K562 (cell line): ENCODE measurements around the gene PTPN14. TPM values are rescaled to one million over a fixed set of nuclear protein-coding genes. Genes with fewer than 3 reads are reported as not detected.

Experiments
- ATAC-seq: fragments of 200-7000 bp; cut with Tn5 transposase; 3 replicates; pipeline ENCODE4 v1.9.1; 2020; ENCODE audit warnings: moderate library complexity
- BruUV-seq: library from RNA; stranded (reverse); fragments of 400-500 nt; replicated peaks from 2 replicates; lab custom pipeline; 2021; lab: Mats Ljungman, UMichigan
- CTCF ChIA-PET: fragments of 300-600 bp; formaldehyde crosslinking; extraction: SDS; loops from one replicate; lab custom pipeline; 2021; ENCODE audit warnings: low intra/inter-chr PET ratio; lab: Yijun Ruan, JAX
- POLR2A ChIA-PET: fragments of 300-600, 350-650 bp; sonication (Branson Sonifier 250); formaldehyde crosslinking; extraction: SDS; loops from one replicate; lab custom pipeline; 2021; ENCODE audit warnings: antibody characterized with exemption, inconsistent platforms; lab: Yijun Ruan, JAX
- DNase-seq, 4 experiments: peaks; one replicate each; pipeline versions ENCODE4 v3.0.0 to v3.0.0-alpha.2; 2011 to 2018; ENCODE audit warnings: low spot score in 3 of 4, mixed read lengths in 3 of 4; ENCODE audit errors: extremely low read depth in 1 of 4
- FAIRE-seq: peaks from 2 replicates; lab custom pipeline; 2011; peaks lifted over from hg19 to GRCh38; lab: Jason Lieb, UNC
- H2AFZ ChIP-seq: 2 replicates; pipeline ENCODE4 v1.6.0; 2011; ENCODE audit warnings: low read depth, low read length, control low read depth, inconsistent platforms
- H3K27ac ChIP-seq: fragments of 200-600 bp; 3 replicates; pipeline ENCODE4 v1.8.0; 2011; ENCODE audit warnings: low read depth, mild to moderate bottlenecking, control low read depth, inconsistent platforms, low read length, moderate library complexity, mixed read lengths; ENCODE audit errors: extremely low read depth
- H3K27me3 ChIP-seq, 2 experiments: fragments of 300-600 bp in 1 of 2; 2 replicates in 1 of 2; 3 replicates in 1 of 2; pipeline versions ENCODE4 v1.6.0 to v1.8.0; 2011; ENCODE audit warnings: inconsistent platforms in 2 of 2, low read length in 2 of 2, mild to moderate bottlenecking in 1 of 2, mixed read lengths in 1 of 2, moderate library complexity in 1 of 2; ENCODE audit not compliant: control insufficient read depth in 2 of 2, insufficient read depth in 2 of 2
- H3K36me3 ChIP-seq: fragments of 300-600 bp; 3 replicates; pipeline ENCODE4 v1.8.0; 2011; ENCODE audit warnings: mild to moderate bottlenecking, low read length, inconsistent platforms; ENCODE audit not compliant: control insufficient read depth, insufficient read depth
- H3K4me1 ChIP-seq, 2 experiments: fragments of 200-600 bp in 1 of 2; replicated peaks in 1 of 2; 2 replicates in 1 of 2; 3 replicates in 1 of 2; pipeline versions ENCODE4 v1.5.1 to v1.8.0; 2011; ENCODE audit warnings: inconsistent platforms in 2 of 2, low read length in 2 of 2, mild to moderate bottlenecking in 1 of 2, mixed read lengths in 1 of 2, moderate library complexity in 1 of 2; ENCODE audit not compliant: control insufficient read depth in 2 of 2, insufficient read depth in 2 of 2
- H3K4me2 ChIP-seq: 2 replicates; pipeline ENCODE4 v1.6.1; 2011; ENCODE audit warnings: low read length, control low read depth, inconsistent platforms, mixed read lengths; ENCODE audit not compliant: insufficient read depth
- H3K4me3 ChIP-seq: fragments of 200-600 bp; sonication (generic), shearing (Covaris generic); 2 replicates; pipeline ENCODE4 v1.5.1; 2016; ENCODE audit warnings: control low read depth, inconsistent platforms
- H3K79me2 ChIP-seq: fragments of 200-600 bp; 3 replicates; pipeline ENCODE4 v1.8.0; 2011; ENCODE audit warnings: low read length, inconsistent platforms; ENCODE audit not compliant: control insufficient read depth, insufficient read depth
- H3K9ac ChIP-seq, 2 experiments: 2 replicates each; pipeline versions ENCODE4 v1.6.0 to v1.6.1; 2011; ENCODE audit warnings: low read depth in 2 of 2, low read length in 2 of 2, control low read depth in 1 of 2, inconsistent platforms in 1 of 2, mild to moderate bottlenecking in 1 of 2, mixed read lengths in 1 of 2; ENCODE audit not compliant: insufficient read depth in 1 of 2
- H3K9me1 ChIP-seq: one replicate; pipeline ENCODE4 v1.6.0; 2011; ENCODE audit warnings: inconsistent platforms, mild to moderate bottlenecking, low read length, moderate library complexity; ENCODE audit not compliant: control insufficient read depth, insufficient read depth
- H3K9me3 ChIP-seq: replicated peaks from 2 replicates; pipeline ENCODE4 v1.5.1; 2011; ENCODE audit warnings: low read depth, low read length, inconsistent platforms; ENCODE audit not compliant: control insufficient read depth, insufficient read depth
- H4K20me1 ChIP-seq: replicated peaks from 2 replicates; pipeline ENCODE4 v1.6.1; 2011; ENCODE audit warnings: low read length, inconsistent platforms, mixed read lengths; ENCODE audit not compliant: control insufficient read depth, insufficient read depth
- C11orf30 ChIP-seq: fragments of 450-650 bp; IDR thresholded peaks from 2 replicates; pipeline ENCODE4 v1.6.1; 2016; ENCODE audit warnings: low read depth, mild to moderate bottlenecking
- DMBX1 ChIP-seq: fragments of 250-450 bp; sonication (Bioruptor Pico); IDR thresholded peaks from 2 replicates; pipeline ENCODE4 v1.8.0; 2022; ENCODE audit warnings: inconsistent platforms, mild to moderate bottlenecking, moderate library complexity, borderline replicate concordance
- HSF4 ChIP-seq: fragments of 250-450 bp; sonication (Bioruptor Pico); IDR thresholded peaks from 2 replicates; pipeline ENCODE4 v2.1.2; 2022; ENCODE audit warnings: mild to moderate bottlenecking, moderate library complexity, borderline replicate concordance
- KAT2B ChIP-seq: IDR thresholded peaks from one replicate; pipeline ENCODE4 v1.6.1; 2012; ENCODE audit warnings: low read depth, mild to moderate bottlenecking, control low read depth, inconsistent platforms, low read length, moderate library complexity
- LEF1 ChIP-seq: fragments of 450-650 bp; IDR thresholded peaks from 2 replicates; pipeline ENCODE4 v1.6.1; 2016; ENCODE audit warnings: mild to moderate bottlenecking
- MAFF ChIP-seq: IDR thresholded peaks from 2 replicates; pipeline ENCODE4 v1.6.1; 2012; ENCODE audit warnings: low read length, improper control_type of control experiment
- PHF20 ChIP-seq: fragments of 450-650 bp; IDR thresholded peaks from 2 replicates; pipeline ENCODE4 v1.6.1; 2018; ENCODE audit not compliant: partially characterized antibody
- RAD51 ChIP-seq: fragments of 450-650 bp; IDR thresholded peaks from 2 replicates; pipeline ENCODE4 v1.7.1; 2016; ENCODE audit warnings: low read depth, mild to moderate bottlenecking, borderline replicate concordance
- SMARCC2 ChIP-seq: fragments of 450-650 bp; IDR thresholded peaks from 2 replicates; pipeline ENCODE4 v1.6.1; 2017; ENCODE audit warnings: antibody characterized with exemption, moderate library complexity, mild to moderate bottlenecking, low read depth
- SP1 ChIP-seq: sonication (generic); formaldehyde crosslinking; IDR thresholded peaks from 2 replicates; pipeline ENCODE4 v1.8.1; 2022; ENCODE audit warnings: mild to moderate bottlenecking, missing genetic modification reagents
- SP2 ChIP-seq: IDR thresholded peaks from 2 replicates; pipeline ENCODE4 v1.6.1; 2011; ENCODE audit warnings: mild to moderate bottlenecking, low read depth, low read length, moderate library complexity; ENCODE audit not compliant: poor library complexity, severe bottlenecking; ENCODE audit errors: extremely low read depth
- ZNF316 ChIP-seq: fragments of 450-650 bp; IDR thresholded peaks from 2 replicates; pipeline ENCODE4 v1.6.1; 2016
- WGBS: fragments of 100-300 bp; shearing (Covaris generic); methylation state at CpG from one replicate; pipeline ENCODE4 v1.1.6; 2016; ENCODE audit warnings: low coverage, mixed read lengths; ENCODE audit not compliant: insufficient coverage; ENCODE audit errors: missing lambda C conversion rate; 5-methylcytosine and 5-hydroxymethylcytosine counted together
- in situ Hi-C: fragments of 300-500 bp; cut with MboI; formaldehyde crosslinking; loops from 4 replicates; pipeline ENCODE4 v1.15.0; 2018; ENCODE audit warnings: inconsistent platforms, mixed read lengths
- intact Hi-C: fragments of 100-400 bp; cut with micrococcal nuclease; formaldehyde crosslinking; loops from 2 replicates; pipeline ENCODE4 v1.14.2; 2022
- polyA plus RNA-seq, 8 experiments: library from polyadenylated mRNA; depleted of rRNA in 4 of 8; stranded (reverse) in 5 of 8; unstranded in 3 of 8; fragments of >200 nt; fragmentation: Nextera tagmentation in 2 of 8; fragmentation: Illumina TruSeq in 1 of 8; extraction: Ambion mirVana in 2 of 8; extraction: Trizol in 1 of 8; gene quantifications; 2 replicates each; pipeline versions ENCODE4 v1.2.1 to v1.2.3, GENCODE V29; 2011 to 2014; ENCODE audit warnings: inconsistent platforms in 1 of 8, missing spikeins in 1 of 8
- total RNA-seq, 7 experiments: library from RNA; depleted of rRNA in 6 of 7; stranded (reverse); fragments of >200 nt in 6 of 7; fragmentation: Illumina TruSeq in 2 of 7; extraction: Trizol in 2 of 7; gene quantifications; 2 replicates each; pipeline versions ENCODE4 v1.2.1 to v1.2.3, GENCODE V29; 2011 to 2021; ENCODE audit warnings: low replicate concordance in 1 of 7

Gene PTPN14
- total and polyA plus RNA-seq, 9 of the 15 experiments (the other 6 are each of a cell fraction or from before 2014, with no cell fraction given), result 0.01 to 0.29 (median 0.04) TPM; not detected in 6

DNA sequence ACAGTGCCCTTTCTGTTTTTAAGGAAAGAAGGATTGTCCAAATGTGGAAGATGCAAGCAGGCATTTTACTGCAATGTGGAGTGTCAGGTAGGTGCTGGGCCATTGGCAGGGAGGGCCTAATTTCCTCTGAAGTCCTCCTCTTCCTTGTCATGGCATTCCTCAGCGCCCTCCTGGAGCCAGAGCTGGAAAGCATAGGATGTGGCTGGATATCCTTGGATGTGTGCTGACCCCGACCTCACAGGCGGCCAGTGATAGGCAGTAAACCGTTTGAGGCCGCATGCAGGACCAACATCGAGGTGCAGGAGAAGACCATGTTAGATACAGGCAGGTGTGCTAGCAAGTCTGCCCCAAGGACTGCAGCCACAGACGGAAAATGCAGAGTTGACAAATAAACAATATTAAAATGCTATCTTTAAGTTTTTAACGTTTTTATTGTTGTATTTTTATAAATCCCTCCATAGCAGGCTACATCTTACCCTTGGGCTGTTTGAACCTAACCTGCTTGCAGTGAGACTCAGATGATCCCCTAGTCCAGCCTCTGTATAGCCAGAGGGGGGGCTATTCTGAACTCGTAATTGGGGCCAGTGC lies 246.1 kb downstream of the PTPN14 start:
- H4K20me1 ChIP-seq, result 0 out of 2 replicates have a peak, but pooled peaks cover 4% of the 10 kb centered on the region
- no peak overlapping the region for H3K9ac ChIP-seq
- 0 out of 3 replicates have a peak, but pooled peaks cover 2% of the 10 kb centered on the region for H3K36me3 ChIP-seq
- no peaks in the 10 kb centered on the region for H3K9me3 ChIP-seq
- intact Hi-C loops, result no loop called here
- BruUV-seq, result no TSS peak
- ChIA-PET POLR2A (interaction anchor here (0.7 kb wide), 1 partner anchor 11 kb away, joined by 3 read pairs; no protein-coding TSS in a partner anchor), CTCF (no interaction called here)
- in situ Hi-C loops, result no loop called here
- 70% methylated on average over 9 of the region's 9 CpGs for WGBS
- no peak overlapping the region for H3K4me3 ChIP-seq
- no peak for FAIRE-seq
- no peaks in the 10 kb centered on the region for H3K27me3 ChIP-seq
- no peak overlapping the region for H3K4me2 ChIP-seq
- no peak overlapping the region for H3K27ac ChIP-seq
- ATAC-seq, result no peak
- no peak for DNase-seq
- H2AFZ ChIP-seq, result no peak overlapping the region
- no peaks in the 10 kb centered on the region for H3K79me2 ChIP-seq
- peaks cover 0 to 3% of the 10 kb centered on the region in 2 experiments; a peak in 1 of 5 replicates for H3K4me1 ChIP-seq
- no peaks in the 10 kb centered on the region for H3K9me1 ChIP-seq
- TF ChIP-seq SP1 (CRISPR knock-in tag), result no peak
- TF ChIP-seq C11orf30, result peak; percentile 32; the same call in 1 of the 2 replicates
- TF ChIP-seq DMBX1 (CRISPR knock-in tag), result no peak
- no peak for TF ChIP-seq LEF1
- TF ChIP-seq PHF20, result no peak
- 0 out of 2 replicates have a peak, but pooled peaks have one; percentile 16 for TF ChIP-seq MAFF
- no peak for TF ChIP-seq KAT2B
- no peak for TF ChIP-seq SP2
- no peak for TF ChIP-seq HSF4 (CRISPR knock-in tag)
- no peak for TF ChIP-seq SMARCC2
- TF ChIP-seq ZNF316, result peak; percentile 43
- no peak for TF ChIP-seq RAD51
- TF ChIP-seq, all 486 proteins: peak for 3
